HG02840 (cell line): ENCODE measurements around the gene TNP1.

ENCODE experiments used
- ATAC-seq: cut with Tn5 transposase; IDR thresholded peaks from one replicate; pipeline ENCODE4 v1.9.1; 2021; ENCODE audit warnings: mild to moderate bottlenecking, moderate library complexity, moderate number of reproducible peaks; ENCODE audit not compliant: unreplicated experiment, low FRiP score

The TNP1 gene

GRCh38 chr2:216849987-216850386 lies 9.9 kb downstream of the TNP1 start:
- no peak for ATAC-seq

- ATAC-seq, result no peak
Measured at GRCh38 chr2:216845426-216845825, 14.4 kb downstream of the TNP1 start.

GRCh38 chr2:216842636-216843035 lies 17.2 kb downstream of the TNP1 start:
- no peak for ATAC-seq

- ATAC-seq, result no peak
Measured at GRCh38 chr2:216839688-216840087, 20.2 kb downstream of the TNP1 start.

GRCh38 chr2:216838151-216838550 lies 21.7 kb downstream of the TNP1 start:
- ATAC-seq, result no peak

GRCh38 chr2:216837740-216838139 lies 22.1 kb downstream of the TNP1 start:
- no peak for ATAC-seq

GRCh38 chr2:216833061-216833460 lies 26.8 kb downstream of the TNP1 start:
- ATAC-seq, result no peak

GRCh38 chr2:216830346-216830745 lies 29.5 kb downstream of the TNP1 start:
- ATAC-seq, result no peak

- no peak for ATAC-seq
Measured at GRCh38 chr2:216829533-216829932, 30.3 kb downstream of the TNP1 start.

GRCh38 chr2:216827073-216827720 lies 32.7 kb downstream of the TNP1 start:
- no peak for ATAC-seq

- no peak for ATAC-seq
Measured at GRCh38 chr2:216822470-216822869, 37.4 kb downstream of the TNP1 start.

GRCh38 chr2:216820709-216821108 lies 39.2 kb downstream of the TNP1 start:
- no peak for ATAC-seq

GRCh38 chr2:216819766-216820165 lies 40.1 kb downstream of the TNP1 start:
- no peak for ATAC-seq

- no peak for ATAC-seq
Measured at GRCh38 chr2:216819055-216819454, 40.8 kb downstream of the TNP1 start.

- no peak for ATAC-seq
Measured at GRCh38 chr2:216810399-216811160, 49.3 kb downstream of the TNP1 start.
